Body of pancreas (tissue), 4 donors: ENCODE data around the gene FARS2. TPM values are rescaled to one million over a fixed set of nuclear protein-coding genes. Genes with fewer than 3 reads are reported as not detected.

Experiments
- ATAC-seq: fragments of 150-250 bp; one replicate; pipeline ENCODE4 v1.9.1; 2016
- DNase-seq, 4 donors: peaks; one replicate each; pipeline ENCODE4 v3.0.0-alpha.2; 2019
- H3K27ac ChIP-seq, 4 donors: fragments of 200-600 bp; sonication (generic); 1 replicate in 3 of 4; 2 replicates in 1 of 4; pipeline versions ENCODE4 v1.5.1 to v1.6.1; 2016 to 2019; ENCODE audit warnings: mild to moderate bottlenecking in 1 of 4, mixed read lengths in 1 of 4, moderate library complexity in 1 of 4
- H3K27me3 ChIP-seq, 2 donors: fragments of 200-600 bp; sonication (generic); one replicate each; pipeline ENCODE4 v1.6.0; 2016; ENCODE audit warnings: mild to moderate bottlenecking in 1 of 2
- H3K36me3 ChIP-seq, 2 donors: fragments of 200-600 bp; sonication (generic); replicated peaks in 1 of 2; 2 replicates each; pipeline ENCODE4 v1.5.1; 2016; ENCODE audit warnings: low read depth in 2 of 2; ENCODE audit not compliant: insufficient read depth in 1 of 2
- H3K4me1 ChIP-seq: fragments of 200-600 bp; sonication (generic); one replicate; pipeline ENCODE4 v1.6.0; 2016
- H3K4me3 ChIP-seq, 2 donors: fragments of 200-600 bp; sonication (generic); 1 replicate in 1 of 2; 2 replicates in 1 of 2; pipeline ENCODE4 v1.5.1; 2016 to 2019
- H3K9me3 ChIP-seq, 3 donors: fragments of 200-600 bp; sonication (generic); 1 replicate in 2 of 3; 2 replicates in 1 of 3; pipeline ENCODE4 v1.5.1; 2016
- POLR2A ChIP-seq, 3 donors: fragments of 450-650 bp; IDR thresholded peaks; one replicate each; pipeline ENCODE4 v1.6.1; 2016; ENCODE audit warnings: antibody characterized with exemption in 3 of 3, mild to moderate bottlenecking in 2 of 3
- WGBS, 2 donors: methylation state at CpG; one replicate each; pipeline ENCODE4 v1.1.5; 2017; 5-methylcytosine and 5-hydroxymethylcytosine counted together
- intact Hi-C: fragments of 100-400 bp; cut with DNase I; formaldehyde crosslinking; loops from one replicate; pipeline ENCODE4 v1.15.1; 2023
- total RNA-seq, 2 donors: library from RNA; depleted of rRNA; stranded (reverse); fragments of >200 nt; gene quantifications; one replicate each; pipeline ENCODE4 v1.1.0, GENCODE V29; 2016
- TF ChIP-seq, protein P1 (sequence below), 7 experiments: fragments of 450-650 bp in 4 of 7; fragments of 200-600 bp in 3 of 7; sonication (generic) in 3 of 7; IDR thresholded peaks; one replicate each; pipeline ENCODE4 v1.5.1; 2016 to 2019; ENCODE audit warnings: antibody characterized with exemption in 7 of 7

FARS2 gene
- total RNA-seq, 2 donors from 2014 or later, result 6.5 to 9.6 TPM

DNA sequence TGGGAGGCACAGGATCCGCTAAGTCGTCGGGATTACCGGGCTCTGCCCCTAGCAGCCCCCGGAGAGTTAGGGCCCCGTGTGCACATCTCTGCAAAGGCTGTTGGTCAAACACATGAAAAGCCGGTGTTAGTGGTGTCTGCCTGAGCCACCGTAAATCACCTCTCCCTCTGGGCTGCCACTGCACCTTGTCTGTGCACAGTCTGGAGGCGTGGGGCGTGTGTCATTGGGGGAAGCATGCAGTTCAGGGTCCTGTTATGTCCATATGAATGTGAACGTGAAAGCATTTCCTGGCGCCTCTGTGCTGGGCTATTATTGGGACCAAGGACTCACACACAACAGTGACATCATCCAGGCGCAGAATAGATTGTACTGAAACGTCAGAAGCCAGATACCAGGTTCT is 439.9 kb downstream of the FARS2 start:
- Histone ChIP-seq H3K9me3 (no peaks in the 10 kb centered on the region), H3K4me3 (no peak overlapping the region), H3K27me3 (no peaks in the 10 kb centered on the region), H3K4me1 (no peaks in the 10 kb centered on the region), H3K27ac (no peak overlapping the region), H3K36me3 (no peaks in the 10 kb centered on the region)
- intact Hi-C loops, result no loop called here
- DNase-seq (no peak), ATAC-seq (no peak)
- 65 to 90% methylated on average over 2 to 14 of the region's 14 CpGs for WGBS, 2 donors
- no peak for TF ChIP-seq POLR2A (IDR thresholded peaks at IDR 0.05)
- TF ChIP-seq, protein P1, sequence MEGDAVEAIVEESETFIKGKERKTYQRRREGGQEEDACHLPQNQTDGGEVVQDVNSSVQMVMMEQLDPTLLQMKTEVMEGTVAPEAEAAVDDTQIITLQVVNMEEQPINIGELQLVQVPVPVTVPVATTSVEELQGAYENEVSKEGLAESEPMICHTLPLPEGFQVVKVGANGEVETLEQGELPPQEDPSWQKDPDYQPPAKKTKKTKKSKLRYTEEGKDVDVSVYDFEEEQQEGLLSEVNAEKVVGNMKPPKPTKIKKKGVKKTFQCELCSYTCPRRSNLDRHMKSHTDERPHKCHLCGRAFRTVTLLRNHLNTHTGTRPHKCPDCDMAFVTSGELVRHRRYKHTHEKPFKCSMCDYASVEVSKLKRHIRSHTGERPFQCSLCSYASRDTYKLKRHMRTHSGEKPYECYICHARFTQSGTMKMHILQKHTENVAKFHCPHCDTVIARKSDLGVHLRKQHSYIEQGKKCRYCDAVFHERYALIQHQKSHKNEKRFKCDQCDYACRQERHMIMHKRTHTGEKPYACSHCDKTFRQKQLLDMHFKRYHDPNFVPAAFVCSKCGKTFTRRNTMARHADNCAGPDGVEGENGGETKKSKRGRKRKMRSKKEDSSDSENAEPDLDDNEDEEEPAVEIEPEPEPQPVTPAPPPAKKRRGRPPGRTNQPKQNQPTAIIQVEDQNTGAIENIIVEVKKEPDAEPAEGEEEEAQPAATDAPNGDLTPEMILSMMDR (IDR thresholded peaks at IDR 0.05), result no peak

DNA sequence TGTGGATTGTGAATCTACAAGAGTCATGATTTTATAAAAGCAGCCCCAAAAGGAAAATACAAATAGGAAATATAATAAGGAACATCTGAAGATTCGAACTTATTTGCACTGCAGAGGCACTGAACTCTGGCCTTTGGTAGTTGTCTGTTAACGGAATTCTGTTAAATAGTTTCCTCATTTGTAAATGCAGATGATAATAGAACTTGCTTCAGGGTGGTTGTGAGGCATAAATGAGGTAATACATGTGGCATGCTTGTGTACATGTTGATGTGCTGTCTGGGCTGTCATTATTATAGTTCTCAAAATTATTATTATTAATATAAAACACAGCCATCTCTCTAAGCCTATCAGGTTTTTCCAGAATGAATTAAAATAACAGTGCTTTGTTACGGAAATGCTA is 443.4 kb downstream of the FARS2 start:
- no peak overlapping the region for H3K4me3 ChIP-seq
- no peaks in the 10 kb centered on the region for H3K27me3 ChIP-seq
- no peak for ATAC-seq
- 91 to 93% methylated on average over 3 of the region's 3 CpGs for WGBS, 2 donors
- no peak for TF ChIP-seq POLR2A (IDR thresholded peaks at IDR 0.05)
- TF ChIP-seq, protein P1 (IDR thresholded peaks at IDR 0.05), result no peak
- no peak for DNase-seq
- no peaks in the 10 kb centered on the region for H3K9me3 ChIP-seq
- no peaks in the 10 kb centered on the region for H3K36me3 ChIP-seq
- intact Hi-C loops, result no loop called here
- H3K4me1 ChIP-seq, result no peaks in the 10 kb centered on the region
- no peak overlapping the region for H3K27ac ChIP-seq

DNA sequence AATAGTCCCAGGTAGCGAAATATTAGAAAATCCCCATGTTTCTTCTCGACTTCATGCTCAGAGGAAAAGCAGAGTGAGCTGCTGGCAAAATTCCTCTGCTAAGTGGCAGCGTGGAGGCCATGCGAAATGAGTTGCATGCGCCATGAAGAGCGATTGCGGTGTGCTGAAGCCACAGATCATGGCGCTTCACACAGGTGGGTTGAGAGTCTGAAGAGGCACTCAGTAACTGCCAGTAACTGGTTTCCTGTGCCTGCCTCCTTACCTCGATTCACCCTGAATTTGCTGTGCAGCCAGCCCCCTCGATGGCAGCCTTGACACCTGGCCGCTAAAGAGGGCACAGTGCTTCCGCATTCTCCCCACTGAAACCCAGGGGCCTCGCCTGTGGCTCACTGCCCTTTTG is 443.9 kb downstream of the FARS2 start:
- ATAC-seq (no peak), DNase-seq (no peak)
- no peak for TF ChIP-seq POLR2A (IDR thresholded peaks at IDR 0.05)
- TF ChIP-seq, protein P1 (IDR thresholded peaks at IDR 0.05), result no peak
- no peak overlapping the region for H3K4me3 ChIP-seq
- H3K27ac ChIP-seq, result no peak overlapping the region
- no peaks in the 10 kb centered on the region for H3K9me3 ChIP-seq
- intact Hi-C loops, result no loop called here
- no peaks in the 10 kb centered on the region for H3K27me3 ChIP-seq
- H3K4me1 ChIP-seq, result no peaks in the 10 kb centered on the region
- H3K36me3 ChIP-seq, result no peaks in the 10 kb centered on the region
- WGBS, 2 donors, result 93 to 98% methylated on average over 11 to 13 of the region's 13 CpGs

DNA sequence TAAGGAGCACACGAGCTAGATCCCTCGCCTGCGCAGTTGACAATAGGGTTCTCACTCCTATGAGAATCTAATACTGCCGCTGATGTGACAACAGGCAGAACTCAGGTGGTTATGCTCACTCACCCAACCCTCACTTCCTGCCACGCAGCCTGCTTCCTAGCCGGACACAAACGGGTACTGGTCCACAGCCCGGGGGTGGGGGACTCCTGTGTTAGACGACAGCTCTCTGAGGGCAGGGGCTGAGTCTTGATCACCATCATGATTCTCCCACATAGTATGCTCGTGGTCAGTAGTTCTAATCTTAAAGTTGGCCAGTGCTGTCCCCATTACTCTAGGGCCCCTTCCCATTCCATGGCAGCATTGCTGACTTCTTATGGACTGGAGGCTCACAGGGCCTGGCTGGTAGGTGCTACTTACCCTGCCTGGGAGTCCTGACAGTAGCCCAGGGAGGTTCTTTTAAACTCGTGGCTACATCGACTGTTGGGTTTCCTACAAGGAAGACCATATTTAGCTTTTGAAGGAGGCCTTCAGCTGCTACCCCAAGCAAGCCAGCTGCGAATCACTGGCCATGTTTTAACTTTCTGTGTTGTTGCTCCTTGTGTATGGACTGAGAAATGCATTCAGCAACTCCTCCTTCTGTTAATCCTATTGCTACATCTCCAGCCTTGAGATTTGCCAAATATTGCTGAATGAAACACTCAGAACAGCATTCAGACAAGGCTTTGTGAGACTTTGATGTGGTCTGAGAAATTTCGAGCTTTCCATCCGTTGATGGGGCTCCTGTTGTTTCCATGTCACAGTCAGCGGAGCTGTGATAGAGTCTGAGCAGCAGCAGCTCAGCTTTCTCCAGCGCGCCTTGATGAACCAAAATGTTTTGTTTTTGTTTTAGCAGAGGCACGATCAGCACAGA is 445.1 kb downstream of the FARS2 start:
- Histone ChIP-seq H3K27me3 (no peaks in the 10 kb centered on the region), H3K36me3 (no peaks in the 10 kb centered on the region), H3K9me3 (no peaks in the 10 kb centered on the region), H3K4me3 (no peak overlapping the region), H3K4me1 (no peaks in the 10 kb centered on the region), H3K27ac (no peak overlapping the region)
- ATAC-seq (no peak), DNase-seq (no peak)
- TF ChIP-seq, protein P1 (IDR thresholded peaks at IDR 0.05), result no peak
- no peak for TF ChIP-seq POLR2A (IDR thresholded peaks at IDR 0.05)
- intact Hi-C loops, result no loop called here
- 87 to 90% methylated on average over 16 to 19 of the region's 19 CpGs for WGBS, 2 donors
